Activated naive CD4-positive, alpha-beta T cell treated with anti-CD3 and anti-CD28 coated beads, Interleukin-2, amount 10 ng/mL, durations not matched to agents 7 days and 5 days (primary cell): ENCODE results near the gene GPC3.

Experiments used
- CTCF ChIA-PET: fragments of 350-600 bp; sonication (Branson Sonifier 250); formaldehyde crosslinking; loops from one replicate; lab custom pipeline; 2021; ENCODE audit warnings: antibody characterized with exemption; lab: Charles Lee
- DNase-seq: peaks from one replicate; pipeline ENCODE4 v3.0.0-alpha.2; 2020
- H3K27ac Mint-ChIP-seq: one replicate; pipeline ENCODE4 v1.8.0; 2021; ENCODE audit warnings: mild to moderate bottlenecking, moderate library complexity, mixed read lengths
- H3K27me3 Mint-ChIP-seq: one replicate; pipeline ENCODE4 v1.8.0; 2021; ENCODE audit warnings: mild to moderate bottlenecking, mixed read lengths
- H3K36me3 Mint-ChIP-seq: one replicate; pipeline ENCODE4 v1.8.0; 2021; ENCODE audit warnings: mixed read lengths
- H3K4me1 Mint-ChIP-seq: one replicate; pipeline ENCODE4 v1.8.0; 2021; ENCODE audit warnings: mixed read lengths
- H3K4me3 Mint-ChIP-seq: one replicate; pipeline ENCODE4 v1.8.0; 2021; ENCODE audit warnings: mild to moderate bottlenecking, moderate library complexity, mixed read lengths
- H3K9me3 Mint-ChIP-seq: one replicate; pipeline ENCODE4 v1.8.0; 2021; ENCODE audit warnings: mixed read lengths

Gene GPC3

GRCh38 chrX:133677123-133678063, 308.0 kb downstream of the GPC3 start:
- H3K4me1 Mint-ChIP-seq = peaks cover 10% of the 10 kb centered on the region
- no peaks in the 10 kb centered on the region for H3K36me3 Mint-ChIP-seq
- H3K27me3 Mint-ChIP-seq = no peaks in the 10 kb centered on the region
- CTCF ChIA-PET = no interaction called here
- no peak overlapping the region for H3K27ac Mint-ChIP-seq
- H3K9me3 Mint-ChIP-seq = no peaks in the 10 kb centered on the region
- no peak for DNase-seq
- H3K4me3 Mint-ChIP-seq = no peak overlapping the region

GRCh38 chrX:133676344-133677122, 308.9 kb downstream of the GPC3 start:
- peaks cover 6% of the 10 kb centered on the region for H3K4me1 Mint-ChIP-seq
- no peaks in the 10 kb centered on the region for H3K27me3 Mint-ChIP-seq
- no peak for DNase-seq
- H3K4me3 Mint-ChIP-seq = no peak overlapping the region
- no peaks in the 10 kb centered on the region for H3K36me3 Mint-ChIP-seq
- CTCF ChIA-PET = no interaction called here
- H3K9me3 Mint-ChIP-seq = no peaks in the 10 kb centered on the region
- no peak overlapping the region for H3K27ac Mint-ChIP-seq

GRCh38 chrX:133674726-133675470, 310.5 kb downstream of the GPC3 start:
- CTCF ChIA-PET = no interaction called here
- no peak overlapping the region for H3K27ac Mint-ChIP-seq
- H3K4me1 Mint-ChIP-seq = no peaks in the 10 kb centered on the region
- H3K27me3 Mint-ChIP-seq = no peaks in the 10 kb centered on the region
- no peaks in the 10 kb centered on the region for H3K9me3 Mint-ChIP-seq
- H3K4me3 Mint-ChIP-seq = no peak overlapping the region
- H3K36me3 Mint-ChIP-seq = no peaks in the 10 kb centered on the region
- DNase-seq = no peak

DNA sequence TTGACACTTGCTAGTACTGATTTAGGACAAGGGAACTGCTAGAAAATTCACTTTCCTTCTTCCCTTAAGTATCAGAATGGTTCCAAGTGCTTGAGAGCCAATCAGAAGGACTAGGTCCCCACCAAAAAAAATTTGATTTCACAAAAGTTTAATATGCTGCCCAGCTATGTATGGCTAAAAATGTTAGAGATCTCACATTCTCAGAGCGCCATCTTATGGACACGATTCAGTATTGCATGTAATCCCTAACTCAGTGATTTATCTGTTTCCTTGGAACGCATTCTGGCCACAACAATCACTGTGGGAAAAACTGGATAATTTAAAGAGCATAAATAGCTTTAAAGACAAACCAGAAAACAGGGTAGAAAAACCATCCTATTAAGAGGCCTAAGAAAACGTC, 315.0 kb downstream of the GPC3 start:
- CTCF ChIA-PET = interaction anchor here (0.6 to 2.3 kb wide), 7 partner anchors 11 to 1843 kb away, joined by 3 to 13 read pairs (median 4); no protein-coding TSS in a partner anchor
- H3K4me3 Mint-ChIP-seq = no peak overlapping the region
- no peaks in the 10 kb centered on the region for H3K36me3 Mint-ChIP-seq
- H3K27me3 Mint-ChIP-seq = no peaks in the 10 kb centered on the region
- no peaks in the 10 kb centered on the region for H3K9me3 Mint-ChIP-seq
- H3K4me1 Mint-ChIP-seq = no peaks in the 10 kb centered on the region
- no peak overlapping the region for H3K27ac Mint-ChIP-seq
- no peak for DNase-seq

GRCh38 chrX:133669214-133669613, 316.2 kb downstream of the GPC3 start:
- DNase-seq = no peak
- H3K4me3 Mint-ChIP-seq = no peak overlapping the region
- no peaks in the 10 kb centered on the region for H3K4me1 Mint-ChIP-seq
- CTCF ChIA-PET = interaction anchor here (1.2 to 2.3 kb wide), 3 partner anchors 27 to 1842 kb away, joined by 4 to 13 read pairs (median 7); no protein-coding TSS in a partner anchor
- H3K27ac Mint-ChIP-seq = no peak overlapping the region
- no peaks in the 10 kb centered on the region for H3K27me3 Mint-ChIP-seq
- no peaks in the 10 kb centered on the region for H3K9me3 Mint-ChIP-seq
- no peaks in the 10 kb centered on the region for H3K36me3 Mint-ChIP-seq

GRCh38 chrX:133668225-133668931, 317.0 kb downstream of the GPC3 start:
- CTCF ChIA-PET = no interaction called here
- Mint-ChIP-seq H3K27me3 (no peaks in the 10 kb centered on the region), H3K4me3 (no peak overlapping the region), H3K4me1 (no peaks in the 10 kb centered on the region), H3K9me3 (no peaks in the 10 kb centered on the region), H3K36me3 (no peaks in the 10 kb centered on the region), H3K27ac (no peak overlapping the region)
- DNase-seq = no peak

DNA sequence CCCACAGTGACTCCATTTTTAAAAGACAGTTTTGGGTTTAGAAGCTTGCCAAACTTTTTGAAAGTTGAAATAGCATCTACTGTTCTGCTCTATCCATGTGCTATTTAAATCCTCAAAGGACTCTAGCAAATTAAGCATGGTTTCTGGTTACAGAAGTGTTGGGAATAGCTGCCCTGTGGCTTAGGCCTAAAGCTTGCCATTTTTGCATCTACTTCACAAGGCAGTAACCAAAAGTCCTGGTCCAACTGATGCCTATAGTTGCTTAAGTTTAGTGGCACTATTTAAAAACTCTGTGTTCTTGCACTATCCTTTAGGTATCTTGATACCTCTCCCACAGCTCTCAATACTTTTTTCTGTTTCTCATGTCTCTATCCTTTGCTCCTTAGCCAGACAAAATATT, 319.1 kb downstream of the GPC3 start:
- H3K4me3 Mint-ChIP-seq = no peak overlapping the region
- no peak for DNase-seq
- H3K4me1 Mint-ChIP-seq = no peaks in the 10 kb centered on the region
- H3K36me3 Mint-ChIP-seq = no peaks in the 10 kb centered on the region
- no peak overlapping the region for H3K27ac Mint-ChIP-seq
- H3K27me3 Mint-ChIP-seq = no peaks in the 10 kb centered on the region
- CTCF ChIA-PET = no interaction called here
- no peaks in the 10 kb centered on the region for H3K9me3 Mint-ChIP-seq

DNA sequence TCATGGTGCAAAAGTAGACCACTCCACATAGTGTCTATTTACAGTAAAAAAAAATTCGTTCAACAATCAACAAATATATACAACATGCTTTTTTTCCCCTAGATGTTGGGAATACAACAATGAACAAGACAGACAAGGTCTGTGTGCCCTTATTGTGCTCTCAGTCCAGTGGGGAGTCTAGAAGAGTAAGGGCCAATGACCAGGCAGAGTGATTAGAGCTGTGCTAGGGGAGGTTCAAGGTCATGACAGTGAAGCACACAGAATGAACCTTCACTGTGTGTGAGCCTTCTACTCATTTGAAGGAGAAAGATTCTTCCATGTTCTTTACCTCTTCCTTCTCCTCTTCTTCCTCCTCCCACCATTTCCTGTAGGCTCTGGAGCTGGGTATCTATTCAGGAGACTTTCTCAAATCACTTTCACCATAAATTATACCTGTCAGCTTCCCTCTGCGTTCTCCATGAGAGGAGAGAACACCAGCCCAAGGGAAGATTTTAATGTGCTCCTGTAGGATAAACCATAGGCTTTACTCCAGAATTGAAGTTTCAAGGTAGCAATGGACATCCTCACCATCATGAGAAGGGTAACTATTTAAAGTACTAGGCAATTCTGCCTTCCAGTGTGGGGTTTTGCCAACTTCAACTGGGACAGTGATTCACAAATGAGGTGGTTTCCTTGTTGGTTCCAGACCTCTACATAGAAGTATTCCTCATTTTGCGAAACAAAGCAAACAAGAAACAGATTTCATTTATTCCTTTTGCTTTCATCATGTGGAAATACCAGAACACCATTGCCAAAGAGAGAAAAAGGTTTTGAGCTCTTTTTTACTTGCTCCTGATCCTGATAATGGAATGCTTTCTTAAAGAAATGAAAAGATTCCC, 323.2 kb downstream of the GPC3 start:
- CTCF ChIA-PET = no interaction called here
- no peaks in the 10 kb centered on the region for H3K4me1 Mint-ChIP-seq

GRCh38 chrX:133660281-133660680, 325.1 kb downstream of the GPC3 start:
- H3K27me3 Mint-ChIP-seq = no peaks in the 10 kb centered on the region
- H3K36me3 Mint-ChIP-seq = no peaks in the 10 kb centered on the region
- no peak for DNase-seq
- H3K4me3 Mint-ChIP-seq = no peak overlapping the region
- H3K9me3 Mint-ChIP-seq = no peaks in the 10 kb centered on the region
- H3K4me1 Mint-ChIP-seq = no peaks in the 10 kb centered on the region
- no peak overlapping the region for H3K27ac Mint-ChIP-seq
- CTCF ChIA-PET = interaction anchor here (1.0 kb wide), 1 partner anchor 10 kb away, joined by 3 read pairs; no protein-coding TSS in a partner anchor

More for the DNA sequence above, 323.2 kb downstream of the GPC3 start:
- no peak overlapping the region for H3K4me3 Mint-ChIP-seq
- no peak overlapping the region for H3K27ac Mint-ChIP-seq
- H3K27me3 Mint-ChIP-seq = no peaks in the 10 kb centered on the region
- no peaks in the 10 kb centered on the region for H3K36me3 Mint-ChIP-seq
- no peak for DNase-seq
- no peaks in the 10 kb centered on the region for H3K9me3 Mint-ChIP-seq

GRCh38 chrX:133658293-133658911, 327.0 kb downstream of the GPC3 start:
- no peak overlapping the region for H3K4me3 Mint-ChIP-seq
- H3K36me3 Mint-ChIP-seq = no peaks in the 10 kb centered on the region
- no peaks in the 10 kb centered on the region for H3K9me3 Mint-ChIP-seq
- H3K27ac Mint-ChIP-seq = no peak overlapping the region
- no peak for DNase-seq
- CTCF ChIA-PET = no interaction called here
- no peaks in the 10 kb centered on the region for H3K4me1 Mint-ChIP-seq
- H3K27me3 Mint-ChIP-seq = no peaks in the 10 kb centered on the region

DNA sequence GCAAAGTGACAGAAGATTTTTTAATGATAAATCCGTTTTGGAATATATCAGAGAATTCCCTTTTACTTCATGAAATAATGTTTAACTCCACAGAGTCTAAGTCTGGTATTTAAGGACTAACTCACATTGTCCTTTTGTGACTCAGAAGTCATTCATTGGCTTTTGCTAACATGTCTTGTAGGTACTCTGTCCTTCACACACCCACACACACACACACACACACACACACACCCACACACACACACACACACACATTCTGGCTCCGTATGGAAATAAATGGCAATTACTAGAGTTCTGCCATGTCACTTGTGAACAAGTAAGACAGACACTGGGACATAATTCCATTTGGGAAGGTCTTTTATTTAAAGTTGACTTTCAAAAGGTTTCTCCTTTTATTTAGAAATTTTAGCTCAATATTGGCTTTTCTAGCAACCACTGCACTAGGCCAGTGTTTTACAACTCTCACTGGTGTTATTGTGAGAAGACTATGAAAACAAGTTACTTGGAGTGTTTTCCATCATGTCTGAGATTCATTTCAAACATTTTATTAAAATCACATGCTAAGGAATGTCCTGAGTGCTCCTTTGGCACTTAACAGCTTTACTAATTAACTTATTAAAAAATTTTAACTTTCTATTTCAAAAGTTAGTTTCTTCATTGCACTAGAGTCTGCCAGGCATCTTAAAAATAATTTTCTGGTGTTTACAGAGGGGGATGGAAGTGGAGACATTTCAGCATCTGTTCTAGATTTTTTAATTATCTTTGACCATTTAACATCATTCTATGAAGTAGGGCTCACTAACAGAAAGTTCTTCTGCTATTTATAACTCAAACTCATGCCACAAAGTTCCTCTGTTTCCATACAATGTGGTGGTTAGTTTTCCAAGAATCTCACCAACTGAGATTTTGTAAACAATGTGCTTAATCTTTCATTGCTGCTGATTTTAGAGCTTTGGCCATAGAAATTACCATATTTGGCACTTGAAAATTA, 329.8 kb downstream of the GPC3 start:
- no peaks in the 10 kb centered on the region for H3K9me3 Mint-ChIP-seq
- no peaks in the 10 kb centered on the region for H3K4me1 Mint-ChIP-seq
- CTCF ChIA-PET = no interaction called here
- DNase-seq = no peak
- H3K27ac Mint-ChIP-seq = no peak overlapping the region
- no peaks in the 10 kb centered on the region for H3K27me3 Mint-ChIP-seq
- H3K4me3 Mint-ChIP-seq = no peak overlapping the region
- H3K36me3 Mint-ChIP-seq = no peaks in the 10 kb centered on the region

DNA sequence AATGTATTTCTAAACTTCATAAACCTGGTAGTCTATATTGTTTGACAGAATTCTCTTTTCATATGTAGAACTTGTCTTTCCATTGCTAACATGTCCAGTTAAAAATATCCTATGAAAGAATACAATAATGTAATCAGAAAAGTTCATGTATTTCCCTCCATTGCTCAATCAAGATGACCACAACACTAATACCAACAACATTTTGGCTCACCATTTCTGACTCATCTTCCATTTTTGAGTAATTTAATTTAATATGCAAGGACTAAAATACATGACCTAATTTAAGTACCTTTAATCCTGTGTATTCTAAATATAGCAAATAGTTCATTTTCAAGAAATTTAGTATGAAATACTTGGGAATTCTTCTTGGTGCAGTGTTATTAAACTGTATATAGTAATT, 330.6 kb downstream of the GPC3 start:
- no peaks in the 10 kb centered on the region for H3K36me3 Mint-ChIP-seq
- no peaks in the 10 kb centered on the region for H3K27me3 Mint-ChIP-seq
- no peak overlapping the region for H3K4me3 Mint-ChIP-seq
- no peaks in the 10 kb centered on the region for H3K9me3 Mint-ChIP-seq
- H3K4me1 Mint-ChIP-seq = no peaks in the 10 kb centered on the region
- DNase-seq = no peak
- CTCF ChIA-PET = no interaction called here
- H3K27ac Mint-ChIP-seq = no peak overlapping the region
